K562 (cell line): ENCODE data around the gene RHOBTB3. TPM values are rescaled to one million over a fixed set of nuclear protein-coding genes. Genes with fewer than 3 reads are reported as not detected.

Source experiments
- ATAC-seq: fragments of 200-7000 bp; cut with Tn5 transposase; 3 replicates; pipeline ENCODE4 v1.9.1; 2020; ENCODE audit warnings: moderate library complexity
- BruUV-seq: library from RNA; stranded (reverse); fragments of 400-500 nt; replicated peaks from 2 replicates; lab custom pipeline; 2021; lab: Mats Ljungman, UMichigan
- CTCF ChIA-PET: fragments of 300-600 bp; formaldehyde crosslinking; extraction: SDS; loops from one replicate; lab custom pipeline; 2021; ENCODE audit warnings: low intra/inter-chr PET ratio; lab: Yijun Ruan, JAX
- POLR2A ChIA-PET: fragments of 300-600, 350-650 bp; sonication (Branson Sonifier 250); formaldehyde crosslinking; extraction: SDS; loops from one replicate; lab custom pipeline; 2021; ENCODE audit warnings: antibody characterized with exemption, inconsistent platforms; lab: Yijun Ruan, JAX
- DNase-seq, 4 experiments: peaks; one replicate each; pipeline versions ENCODE4 v3.0.0 to v3.0.0-alpha.2; 2011 to 2018; ENCODE audit warnings: low spot score in 3 of 4, mixed read lengths in 3 of 4; ENCODE audit errors: extremely low read depth in 1 of 4
- FAIRE-seq: peaks from 2 replicates; lab custom pipeline; 2011; peaks lifted over from hg19 to GRCh38; lab: Jason Lieb, UNC
- H2AFZ ChIP-seq: 2 replicates; pipeline ENCODE4 v1.6.0; 2011; ENCODE audit warnings: low read depth, low read length, control low read depth, inconsistent platforms
- H3K27ac ChIP-seq: fragments of 200-600 bp; 3 replicates; pipeline ENCODE4 v1.8.0; 2011; ENCODE audit warnings: low read depth, mild to moderate bottlenecking, control low read depth, inconsistent platforms, low read length, moderate library complexity, mixed read lengths; ENCODE audit errors: extremely low read depth
- H3K27me3 ChIP-seq, 2 experiments: fragments of 300-600 bp in 1 of 2; 2 replicates in 1 of 2; 3 replicates in 1 of 2; pipeline versions ENCODE4 v1.6.0 to v1.8.0; 2011; ENCODE audit warnings: inconsistent platforms in 2 of 2, low read length in 2 of 2, mild to moderate bottlenecking in 1 of 2, mixed read lengths in 1 of 2, moderate library complexity in 1 of 2; ENCODE audit not compliant: control insufficient read depth in 2 of 2, insufficient read depth in 2 of 2
- H3K36me3 ChIP-seq: fragments of 300-600 bp; 3 replicates; pipeline ENCODE4 v1.8.0; 2011; ENCODE audit warnings: mild to moderate bottlenecking, low read length, inconsistent platforms; ENCODE audit not compliant: control insufficient read depth, insufficient read depth
- H3K4me1 ChIP-seq, 2 experiments: fragments of 200-600 bp in 1 of 2; replicated peaks in 1 of 2; 2 replicates in 1 of 2; 3 replicates in 1 of 2; pipeline versions ENCODE4 v1.5.1 to v1.8.0; 2011; ENCODE audit warnings: inconsistent platforms in 2 of 2, low read length in 2 of 2, mild to moderate bottlenecking in 1 of 2, mixed read lengths in 1 of 2, moderate library complexity in 1 of 2; ENCODE audit not compliant: control insufficient read depth in 2 of 2, insufficient read depth in 2 of 2
- H3K4me2 ChIP-seq: 2 replicates; pipeline ENCODE4 v1.6.1; 2011; ENCODE audit warnings: low read length, control low read depth, inconsistent platforms, mixed read lengths; ENCODE audit not compliant: insufficient read depth
- H3K4me3 ChIP-seq: fragments of 200-600 bp; sonication (generic), shearing (Covaris generic); 2 replicates; pipeline ENCODE4 v1.5.1; 2016; ENCODE audit warnings: control low read depth, inconsistent platforms
- H3K79me2 ChIP-seq: fragments of 200-600 bp; 3 replicates; pipeline ENCODE4 v1.8.0; 2011; ENCODE audit warnings: low read length, inconsistent platforms; ENCODE audit not compliant: control insufficient read depth, insufficient read depth
- H3K9ac ChIP-seq, 2 experiments: 2 replicates each; pipeline versions ENCODE4 v1.6.0 to v1.6.1; 2011; ENCODE audit warnings: low read depth in 2 of 2, low read length in 2 of 2, control low read depth in 1 of 2, inconsistent platforms in 1 of 2, mild to moderate bottlenecking in 1 of 2, mixed read lengths in 1 of 2; ENCODE audit not compliant: insufficient read depth in 1 of 2
- H3K9me1 ChIP-seq: one replicate; pipeline ENCODE4 v1.6.0; 2011; ENCODE audit warnings: inconsistent platforms, mild to moderate bottlenecking, low read length, moderate library complexity; ENCODE audit not compliant: control insufficient read depth, insufficient read depth
- H3K9me3 ChIP-seq: replicated peaks from 2 replicates; pipeline ENCODE4 v1.5.1; 2011; ENCODE audit warnings: low read depth, low read length, inconsistent platforms; ENCODE audit not compliant: control insufficient read depth, insufficient read depth
- H4K20me1 ChIP-seq: replicated peaks from 2 replicates; pipeline ENCODE4 v1.6.1; 2011; ENCODE audit warnings: low read length, inconsistent platforms, mixed read lengths; ENCODE audit not compliant: control insufficient read depth, insufficient read depth
- ETV6 ChIP-seq, 3 experiments: fragments of 150-350 bp in 1 of 3; sonication (generic) in 1 of 3; formaldehyde crosslinking in 1 of 3; IDR thresholded peaks; 2 replicates each; pipeline versions ENCODE4 v1.6.1 to v1.8.0; 2014 to 2022; ENCODE audit warnings: borderline replicate concordance in 2 of 3, low read depth in 2 of 3, antibody characterized with exemption in 1 of 3, low read length in 1 of 3, mild to moderate bottlenecking in 1 of 3, missing genetic modification reagents in 1 of 3
- HOXB6 ChIP-seq: fragments of 250-450 bp; sonication (Bioruptor Pico); IDR thresholded peaks from 2 replicates; pipeline ENCODE4 v1.5.1; 2022; ENCODE audit warnings: mild to moderate bottlenecking, borderline replicate concordance
- MTA1 ChIP-seq: fragments of 450-650 bp; IDR thresholded peaks from 2 replicates; pipeline ENCODE4 v1.6.1; 2017; ENCODE audit warnings: borderline replicate concordance
- NCOA2 ChIP-seq, 2 experiments: fragments of 450-650 bp; IDR thresholded peaks; 2 replicates each; pipeline ENCODE4 v1.6.1; 2018; ENCODE audit warnings: mild to moderate bottlenecking in 2 of 2, moderate library complexity in 1 of 2; ENCODE audit not compliant: partially characterized antibody in 2 of 2
- ZNF165 ChIP-seq: fragments of 250-450 bp; sonication (Bioruptor Pico); IDR thresholded peaks from 2 replicates; pipeline ENCODE4 v1.4.0; 2020; ENCODE audit warnings: borderline replicate concordance
- ZNF696 ChIP-seq: fragments of 250-450 bp; sonication (Bioruptor Pico); conservative IDR thresholded peaks from 2 replicates; pipeline ENCODE4 v1.4.0; 2020; ENCODE audit warnings: mild to moderate bottlenecking, moderate library complexity
- WGBS: fragments of 100-300 bp; shearing (Covaris generic); methylation state at CpG from one replicate; pipeline ENCODE4 v1.1.6; 2016; ENCODE audit warnings: low coverage, mixed read lengths; ENCODE audit not compliant: insufficient coverage; ENCODE audit errors: missing lambda C conversion rate; 5-methylcytosine and 5-hydroxymethylcytosine counted together
- in situ Hi-C: fragments of 300-500 bp; cut with MboI; formaldehyde crosslinking; loops from 4 replicates; pipeline ENCODE4 v1.15.0; 2018; ENCODE audit warnings: inconsistent platforms, mixed read lengths
- intact Hi-C: fragments of 100-400 bp; cut with micrococcal nuclease; formaldehyde crosslinking; loops from 2 replicates; pipeline ENCODE4 v1.14.2; 2022
- polyA plus RNA-seq, 8 experiments: library from polyadenylated mRNA; depleted of rRNA in 4 of 8; stranded (reverse) in 5 of 8; unstranded in 3 of 8; fragments of >200 nt; fragmentation: Nextera tagmentation in 2 of 8; fragmentation: Illumina TruSeq in 1 of 8; extraction: Ambion mirVana in 2 of 8; extraction: Trizol in 1 of 8; gene quantifications; 2 replicates each; pipeline versions ENCODE4 v1.2.1 to v1.2.3, GENCODE V29; 2011 to 2014; ENCODE audit warnings: inconsistent platforms in 1 of 8, missing spikeins in 1 of 8
- total RNA-seq, 7 experiments: library from RNA; depleted of rRNA in 6 of 7; stranded (reverse); fragments of >200 nt in 6 of 7; fragmentation: Illumina TruSeq in 2 of 7; extraction: Trizol in 2 of 7; gene quantifications; 2 replicates each; pipeline versions ENCODE4 v1.2.1 to v1.2.3, GENCODE V29; 2011 to 2021; ENCODE audit warnings: low replicate concordance in 1 of 7

RHOBTB3 gene
- total and polyA plus RNA-seq, 9 of the 15 experiments (the other 6 are each of a cell fraction or from before 2014, with no cell fraction given) = 39.7 to 143 (median 115) TPM

DNA sequence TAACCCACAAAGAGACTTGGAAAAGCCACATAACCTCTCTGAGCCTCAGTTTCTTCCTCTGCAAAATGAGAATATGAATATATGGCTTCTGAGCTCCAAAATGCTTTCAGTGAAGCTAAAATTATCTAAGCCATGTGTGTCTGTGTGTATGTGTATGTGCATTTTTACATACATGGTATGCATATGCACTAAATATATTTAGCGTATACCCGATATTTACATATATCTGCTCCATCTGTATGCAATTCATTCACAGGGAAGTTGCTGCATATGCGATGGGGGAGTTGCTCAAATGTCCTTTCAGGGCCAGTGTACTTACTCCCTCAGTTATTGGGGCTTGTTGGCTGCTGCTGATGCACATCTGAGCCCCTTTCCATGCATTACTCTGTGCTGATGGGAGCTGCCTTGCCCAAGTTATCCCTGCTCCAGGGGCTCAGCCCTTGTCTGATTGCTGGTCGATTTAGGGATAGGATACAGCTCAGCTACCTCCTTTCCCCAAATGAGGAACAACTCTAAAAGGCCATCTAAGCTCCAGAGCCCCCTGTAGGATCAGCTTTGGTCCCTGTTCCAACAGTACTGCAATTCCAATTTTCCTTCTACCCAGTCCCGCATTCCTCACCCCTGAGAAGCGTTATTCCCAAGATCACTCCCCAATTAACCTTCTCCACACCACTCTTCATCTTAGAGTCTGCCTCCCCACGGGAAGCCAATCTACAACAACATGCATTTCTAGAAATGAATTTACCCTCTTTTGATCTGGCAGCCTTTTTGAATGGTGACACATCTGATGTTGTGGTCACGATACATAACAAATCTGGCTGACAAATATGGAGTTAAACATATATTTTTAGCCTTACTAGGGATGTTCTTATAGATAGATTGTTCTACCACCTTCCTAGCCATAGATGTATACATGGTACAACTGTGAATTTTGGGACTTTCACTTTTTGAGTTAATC, 15.9 kb downstream of the RHOBTB3 start:
- Histone ChIP-seq H3K27me3 (no peaks in the 10 kb centered on the region), H3K4me1 (peaks cover 4% of the 10 kb centered on the region in 2 experiments; a peak in 3 of 5 replicates), H3K9me3 (no peaks in the 10 kb centered on the region), H3K36me3 (peaks cover 92% of the 10 kb centered on the region), H3K4me3 (no peak overlapping the region), H3K9me1 (no peaks in the 10 kb centered on the region), H4K20me1 (no peaks in the 10 kb centered on the region), H3K4me2 (no peak overlapping the region), H3K79me2 (peaks cover 83% of the 10 kb centered on the region), H3K9ac (peak overlapping the region in 1 of 2 experiments; percentile 45; a peak in 1 of 4 replicates), H3K27ac (no peak overlapping the region), H2AFZ (no peak overlapping the region)
- in situ Hi-C loops = no loop called here
- no peak for DNase-seq
- peak; percentile 11; the same call in 1 of the 3 replicates for ATAC-seq
- TF ChIP-seq ETV6 (IDR thresholded peaks at IDR 0.05; ENCODE audit: borderline replicate concordance in 1 of 2, low read depth in 2 of 2, low read length in 1 of 2) = no peak
- TF ChIP-seq ETV6 (CRISPR knock-in tag; IDR thresholded peaks at IDR 0.05; ENCODE audit: borderline replicate concordance) = no peak
- no peak for TF ChIP-seq HOXB6 (CRISPR knock-in tag)
- no peak for TF ChIP-seq MTA1
- no peak for TF ChIP-seq NCOA2 (IDR thresholded peaks at IDR 0.05; ENCODE audit: partially characterized antibody in 2 of 2)
- no peak for TF ChIP-seq ZNF696 (CRISPR knock-in tag)
- TF ChIP-seq ZNF165 (CRISPR knock-in tag) = no peak
- 82% methylated on average over 8 of the region's 8 CpGs for WGBS
- BruUV-seq = no TSS peak
- no peak for FAIRE-seq
- intact Hi-C loops = no loop called here
- POLR2A ChIA-PET = interaction anchor here (0.6 to 2.5 kb wide), 4 partner anchors 12 to 302 kb away, joined by 3 to 8 read pairs (median 4); no protein-coding TSS in a partner anchor
- CTCF ChIA-PET = no interaction called here
